Panc1 (cell line): Measurements from ENCODE around the gene JMY. TPM values are rescaled to one million over a fixed set of nuclear protein-coding genes. Genes with fewer than 3 reads are reported as not detected.

Experiments used
- ATAC-seq: fragments of 200-7000 bp; cut with Tn5 transposase; 2 replicates; pipeline ENCODE4 v1.9.1; 2020; ENCODE audit warnings: mild to moderate bottlenecking, moderate library complexity
- BruUV-seq: library from RNA; stranded (reverse); fragments of 400-500 nt; replicated peaks from 2 replicates; lab custom pipeline; 2021; lab: Mats Ljungman, UMichigan
- CTCF ChIA-PET: fragments of 300-600 bp; sonication (Branson Sonifier 250); formaldehyde crosslinking; loops from one replicate; lab custom pipeline; 2022; ENCODE audit warnings: antibody characterized with exemption; lab: Charles Lee
- POLR2A ChIA-PET: fragments of 300-600 bp; sonication (Branson Sonifier 250); formaldehyde crosslinking; loops from one replicate; lab custom pipeline; 2022; ENCODE audit warnings: antibody characterized with exemption; lab: Charles Lee
- DNase-seq: peaks from one replicate; pipeline ENCODE4 v3.0.0-alpha.2; 2010; ENCODE audit warnings: low read depth, low spot score
- H3K27ac ChIP-seq: 2 replicates; pipeline ENCODE4 v1.5.1; 2011; ENCODE audit warnings: mild to moderate bottlenecking, low read length, inconsistent platforms
- H3K27me3 ChIP-seq: fragments of 200-500 bp; sonication (Bioruptor generic); 2 replicates; pipeline ENCODE4 v1.6.0; 2014; ENCODE audit warnings: low read length, inconsistent platforms; ENCODE audit not compliant: control insufficient read depth, insufficient read depth
- H3K36me3 ChIP-seq: fragments of 200-500 bp; sonication (Bioruptor generic); 2 replicates; pipeline ENCODE4 v1.5.1; 2014; ENCODE audit warnings: inconsistent platforms, mild to moderate bottlenecking, low read length, moderate library complexity; ENCODE audit not compliant: control insufficient read depth, insufficient read depth
- H3K4me1 ChIP-seq: 2 replicates; pipeline ENCODE4 v1.5.1; 2011; ENCODE audit warnings: inconsistent platforms, mild to moderate bottlenecking, low read length, moderate library complexity; ENCODE audit not compliant: control insufficient read depth, insufficient read depth
- H3K4me3 ChIP-seq, 2 experiments: 2 replicates each; pipeline ENCODE4 v1.5.1; 2011 to 2012; ENCODE audit warnings: low read depth in 2 of 2, low read length in 2 of 2, mild to moderate bottlenecking in 2 of 2, inconsistent platforms in 1 of 2, moderate library complexity in 1 of 2
- H3K9me3 ChIP-seq: fragments of 200-500 bp; sonication (Bioruptor generic); 2 replicates; pipeline ENCODE4 v1.5.1; 2014; ENCODE audit warnings: low read depth, mild to moderate bottlenecking, inconsistent platforms, low read length, moderate library complexity; ENCODE audit not compliant: control insufficient read depth, insufficient read depth
- POLR2AphosphoS5 ChIP-seq: IDR thresholded peaks from 2 replicates; pipeline ENCODE4 v1.6.1; 2012; ENCODE audit warnings: mild to moderate bottlenecking, low read depth, low read length, moderate library complexity
- SIN3A ChIP-seq: IDR thresholded peaks from 2 replicates; pipeline ENCODE4 v1.6.1; 2012; ENCODE audit warnings: low read depth, mild to moderate bottlenecking, low read length, moderate library complexity, borderline replicate concordance; ENCODE audit not compliant: insufficient read depth
- TCF7L2 ChIP-seq: IDR thresholded peaks from 2 replicates; pipeline ENCODE4 v1.6.1; 2011; ENCODE audit warnings: mild to moderate bottlenecking, low read depth, low read length, inconsistent platforms
- in situ Hi-C: cut with HindIII; loops from 2 replicates; pipeline ENCODE4 v1.10.0; 2016; ENCODE audit warnings: low sequenced_read_pairs, low pct_unique_long_range_greater_than_20kb
- intact Hi-C: fragments of 100-400 bp; cut with micrococcal nuclease; formaldehyde crosslinking; loops from one replicate; pipeline ENCODE4 v1.10.0; 2022; ENCODE audit not compliant: unreplicated experiment
- total RNA-seq: library from RNA; stranded (reverse); gene quantifications from one replicate; pipeline ENCODE4 v1.2.1, GENCODE V29; 2021; ENCODE audit not compliant: unreplicated experiment
- TF ChIP-seq, protein P1 (sequence below), 2 experiments: IDR thresholded peaks; 2 replicates each; pipeline ENCODE4 v1.6.1; 2011 to 2012; ENCODE audit warnings: low read depth in 2 of 2, control low read depth in 1 of 2, low read length in 1 of 2, mild to moderate bottlenecking in 1 of 2, moderate library complexity in 1 of 2; ENCODE audit not compliant: insufficient read depth in 1 of 2
- TF ChIP-seq, protein P2 (sequence below): fragments of 450-650 bp; IDR thresholded peaks from 2 replicates; pipeline ENCODE4 v1.5.1; 2017; ENCODE audit warnings: mild to moderate bottlenecking

Gene JMY
- total RNA-seq, 1 experiment from 2014 or later, result 6.1 TPM

DNA sequence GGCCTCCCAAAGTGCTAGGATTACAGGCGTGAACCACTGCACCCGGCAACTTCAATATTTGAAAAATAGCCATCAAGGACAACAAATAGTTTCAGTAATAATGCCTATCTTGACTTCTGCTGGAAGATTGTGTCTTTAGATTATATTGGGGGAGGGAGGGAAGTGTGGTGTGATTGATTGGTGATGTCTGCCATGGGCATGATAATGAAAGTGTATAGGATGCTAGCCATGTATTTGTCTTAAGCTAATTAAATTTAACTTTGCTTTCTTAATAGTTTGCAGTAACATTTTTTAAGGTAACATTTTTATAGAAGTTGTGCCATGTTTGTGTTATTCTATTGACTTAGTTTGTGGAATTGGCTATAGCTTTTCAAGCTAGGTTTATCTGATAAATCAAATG lies 4.6 kb downstream of the JMY start:
- H3K27ac ChIP-seq, result no peak overlapping the region

GRCh38 chr5:79241535-79241979 lies 5.6 kb downstream of the JMY start:
- no peaks in the 10 kb centered on the region for H3K27me3 ChIP-seq
- peaks cover 2% of the 10 kb centered on the region; the same call in 1 of the 2 replicates for H3K36me3 ChIP-seq
- TF ChIP-seq TCF7L2, result peak; percentile 66
- TF ChIP-seq, protein P1, sequence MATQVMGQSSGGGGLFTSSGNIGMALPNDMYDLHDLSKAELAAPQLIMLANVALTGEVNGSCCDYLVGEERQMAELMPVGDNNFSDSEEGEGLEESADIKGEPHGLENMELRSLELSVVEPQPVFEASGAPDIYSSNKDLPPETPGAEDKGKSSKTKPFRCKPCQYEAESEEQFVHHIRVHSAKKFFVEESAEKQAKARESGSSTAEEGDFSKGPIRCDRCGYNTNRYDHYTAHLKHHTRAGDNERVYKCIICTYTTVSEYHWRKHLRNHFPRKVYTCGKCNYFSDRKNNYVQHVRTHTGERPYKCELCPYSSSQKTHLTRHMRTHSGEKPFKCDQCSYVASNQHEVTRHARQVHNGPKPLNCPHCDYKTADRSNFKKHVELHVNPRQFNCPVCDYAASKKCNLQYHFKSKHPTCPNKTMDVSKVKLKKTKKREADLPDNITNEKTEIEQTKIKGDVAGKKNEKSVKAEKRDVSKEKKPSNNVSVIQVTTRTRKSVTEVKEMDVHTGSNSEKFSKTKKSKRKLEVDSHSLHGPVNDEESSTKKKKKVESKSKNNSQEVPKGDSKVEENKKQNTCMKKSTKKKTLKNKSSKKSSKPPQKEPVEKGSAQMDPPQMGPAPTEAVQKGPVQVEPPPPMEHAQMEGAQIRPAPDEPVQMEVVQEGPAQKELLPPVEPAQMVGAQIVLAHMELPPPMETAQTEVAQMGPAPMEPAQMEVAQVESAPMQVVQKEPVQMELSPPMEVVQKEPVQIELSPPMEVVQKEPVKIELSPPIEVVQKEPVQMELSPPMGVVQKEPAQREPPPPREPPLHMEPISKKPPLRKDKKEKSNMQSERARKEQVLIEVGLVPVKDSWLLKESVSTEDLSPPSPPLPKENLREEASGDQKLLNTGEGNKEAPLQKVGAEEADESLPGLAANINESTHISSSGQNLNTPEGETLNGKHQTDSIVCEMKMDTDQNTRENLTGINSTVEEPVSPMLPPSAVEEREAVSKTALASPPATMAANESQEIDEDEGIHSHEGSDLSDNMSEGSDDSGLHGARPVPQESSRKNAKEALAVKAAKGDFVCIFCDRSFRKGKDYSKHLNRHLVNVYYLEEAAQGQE (IDR thresholded peaks at IDR 0.05; ENCODE audit: insufficient read depth in 1 of 2, low read depth in 2 of 2, low read length in 1 of 2), result no peak
- intact Hi-C loops, result no loop called here
- CTCF ChIA-PET, result no interaction called here
- H3K4me1 ChIP-seq, result peaks cover 12% of the 10 kb centered on the region
- POLR2A ChIA-PET, result no interaction called here
- ATAC-seq, result no peak
- H3K4me3 ChIP-seq, result no peak overlapping the region
- no peak for DNase-seq
- no peak overlapping the region; the same call in 1 of the 2 replicates for H3K27ac ChIP-seq
- in situ Hi-C loops, result no loop called here
- BruUV-seq, result no TSS peak
- no peaks in the 10 kb centered on the region for H3K9me3 ChIP-seq

More for the DNA sequence above, 4.6 kb downstream of the JMY start:
- no TSS peak for BruUV-seq
- DNase-seq (no peak), ATAC-seq (no peak)
- in situ Hi-C loops, result no loop called here
- peaks cover 5% of the 10 kb centered on the region for H3K36me3 ChIP-seq
- no peak overlapping the region for H3K4me3 ChIP-seq
- peaks cover 12% of the 10 kb centered on the region for H3K4me1 ChIP-seq
- no peaks in the 10 kb centered on the region for H3K27me3 ChIP-seq
- ChIA-PET CTCF (no interaction called here), POLR2A (no interaction called here)
- intact Hi-C loops, result no loop called here
- H3K9me3 ChIP-seq, result no peaks in the 10 kb centered on the region
- TF ChIP-seq, protein P1 (IDR thresholded peaks at IDR 0.05; ENCODE audit: insufficient read depth in 1 of 2, low read depth in 2 of 2, low read length in 1 of 2), result no peak
- TF ChIP-seq POLR2AphosphoS5 (no peak), TCF7L2 (no peak), SIN3A (no peak)
- TF ChIP-seq, protein P2, sequence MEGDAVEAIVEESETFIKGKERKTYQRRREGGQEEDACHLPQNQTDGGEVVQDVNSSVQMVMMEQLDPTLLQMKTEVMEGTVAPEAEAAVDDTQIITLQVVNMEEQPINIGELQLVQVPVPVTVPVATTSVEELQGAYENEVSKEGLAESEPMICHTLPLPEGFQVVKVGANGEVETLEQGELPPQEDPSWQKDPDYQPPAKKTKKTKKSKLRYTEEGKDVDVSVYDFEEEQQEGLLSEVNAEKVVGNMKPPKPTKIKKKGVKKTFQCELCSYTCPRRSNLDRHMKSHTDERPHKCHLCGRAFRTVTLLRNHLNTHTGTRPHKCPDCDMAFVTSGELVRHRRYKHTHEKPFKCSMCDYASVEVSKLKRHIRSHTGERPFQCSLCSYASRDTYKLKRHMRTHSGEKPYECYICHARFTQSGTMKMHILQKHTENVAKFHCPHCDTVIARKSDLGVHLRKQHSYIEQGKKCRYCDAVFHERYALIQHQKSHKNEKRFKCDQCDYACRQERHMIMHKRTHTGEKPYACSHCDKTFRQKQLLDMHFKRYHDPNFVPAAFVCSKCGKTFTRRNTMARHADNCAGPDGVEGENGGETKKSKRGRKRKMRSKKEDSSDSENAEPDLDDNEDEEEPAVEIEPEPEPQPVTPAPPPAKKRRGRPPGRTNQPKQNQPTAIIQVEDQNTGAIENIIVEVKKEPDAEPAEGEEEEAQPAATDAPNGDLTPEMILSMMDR, result no peak
